Activated naive CD4-positive, alpha-beta T cell treated with anti-CD3 and anti-CD28 coated beads for 36 hours (primary cell): ENCODE results near the gene SACS. TPM values are rescaled to one million over a fixed set of nuclear protein-coding genes. Genes with fewer than 3 reads are reported as not detected.

ENCODE experiments used
- CTCF ChIA-PET: fragments of 350-600 bp; sonication (Branson Sonifier 250); formaldehyde crosslinking; loops from one replicate; lab custom pipeline; 2021; ENCODE audit warnings: antibody characterized with exemption; lab: Charles Lee
- DNase-seq: peaks from one replicate; pipeline ENCODE4 v3.0.0-alpha.2; 2020
- H3K27ac Mint-ChIP-seq: one replicate; pipeline ENCODE4 v1.8.0; 2021; ENCODE audit warnings: mild to moderate bottlenecking, mixed read lengths
- H3K27me3 Mint-ChIP-seq: one replicate; pipeline ENCODE4 v1.8.0; 2021; ENCODE audit warnings: low read depth, mixed read lengths
- H3K36me3 Mint-ChIP-seq: one replicate; pipeline ENCODE4 v1.8.0; 2021; ENCODE audit warnings: low read depth, mixed read lengths
- H3K4me1 Mint-ChIP-seq: one replicate; pipeline ENCODE4 v1.8.0; 2021; ENCODE audit warnings: low read depth, mixed read lengths
- H3K4me3 Mint-ChIP-seq: one replicate; pipeline ENCODE4 v1.8.0; 2021; ENCODE audit warnings: mild to moderate bottlenecking, moderate library complexity, mixed read lengths
- H3K9me3 Mint-ChIP-seq: one replicate; pipeline ENCODE4 v1.8.0; 2021; ENCODE audit warnings: mixed read lengths
- intact Hi-C: fragments of 100-400 bp; cut with micrococcal nuclease; formaldehyde crosslinking; loops from one replicate; pipeline ENCODE4 v1.15.1; 2023
- total RNA-seq, 2 experiments: library from RNA; stranded (reverse); gene quantifications; one replicate each; pipeline ENCODE4 v1.2.3, GENCODE V29; 2021

SACS gene
- total RNA-seq, 2 experiments from 2014 or later: 26.1 to 30.8 TPM

- intact Hi-C loops: loop anchor here (10.0 kb wide), 2 partner anchors 1912 to 1918 kb away; partner anchors contain the start of genes MTMR6 and ZDHHC20
- no peaks in the 10 kb centered on the region for H3K27me3 Mint-ChIP-seq
- no peak overlapping the region for H3K27ac Mint-ChIP-seq
- DNase-seq: no peak
- peaks cover 45% of the 10 kb centered on the region for H3K36me3 Mint-ChIP-seq
- CTCF ChIA-PET: interaction anchor here (0.6 to 1.0 kb wide), 2 partner anchors 34 to 384 kb away, joined by 3 read pairs; no protein-coding TSS in a partner anchor
- H3K9me3 Mint-ChIP-seq: no peaks in the 10 kb centered on the region
- peaks cover 43% of the 10 kb centered on the region for H3K4me1 Mint-ChIP-seq
- peak overlapping the region; percentile 6 for H3K4me3 Mint-ChIP-seq
Observed at GRCh38 chr13:23372264-23372906, 61.1 kb downstream of the SACS start.

DNA sequence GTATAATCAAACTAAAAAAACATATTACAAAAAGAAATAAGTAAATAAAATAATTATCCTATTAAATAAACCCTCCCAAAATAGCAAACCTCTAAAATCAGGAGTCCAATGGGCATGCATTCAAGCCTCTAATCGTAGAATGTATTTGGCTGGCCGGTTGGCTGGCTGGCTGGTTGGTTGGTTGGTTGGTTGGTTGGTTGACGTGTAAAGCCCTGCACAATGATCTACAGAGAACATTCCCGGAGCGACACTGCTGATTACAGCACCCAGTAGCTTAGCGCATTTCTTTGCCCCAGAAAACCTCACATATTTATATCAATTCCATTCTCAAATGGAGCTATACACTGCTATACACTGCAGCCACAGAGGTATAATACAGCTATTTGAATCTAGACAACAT, 65.6 kb downstream of the SACS start:
- no peaks in the 10 kb centered on the region for H3K9me3 Mint-ChIP-seq
- intact Hi-C loops: no loop called here
- H3K27me3 Mint-ChIP-seq: no peaks in the 10 kb centered on the region
- H3K27ac Mint-ChIP-seq: no peak overlapping the region
- DNase-seq: no peak
- peaks cover 72% of the 10 kb centered on the region for H3K36me3 Mint-ChIP-seq
- H3K4me3 Mint-ChIP-seq: no peak overlapping the region
- H3K4me1 Mint-ChIP-seq: peaks cover 15% of the 10 kb centered on the region
- CTCF ChIA-PET: interaction anchor here (0.6 kb wide), 1 partner anchor 403 kb away, joined by 3 read pairs; no protein-coding TSS in a partner anchor

DNA sequence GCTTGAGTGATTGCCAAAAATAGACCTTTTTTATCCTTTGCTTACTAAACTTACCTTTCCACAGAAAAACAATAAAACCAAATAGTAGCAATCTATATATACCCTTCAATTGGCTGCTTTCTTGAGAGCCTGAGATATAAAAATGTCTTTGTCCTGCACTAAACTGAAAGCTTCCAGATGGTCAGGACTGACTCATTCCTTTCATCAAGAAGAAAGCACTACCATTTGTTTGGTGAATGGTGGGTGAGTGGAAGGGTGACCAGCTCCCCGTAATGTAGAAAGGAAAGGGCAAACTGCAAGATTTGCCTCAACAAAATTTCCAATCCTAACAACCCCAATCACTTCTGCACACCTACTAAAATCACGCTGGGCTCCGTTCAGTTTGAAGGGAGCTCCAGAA, 67.8 kb downstream of the SACS start:
- no peaks in the 10 kb centered on the region for H3K27me3 Mint-ChIP-seq
- H3K27ac Mint-ChIP-seq: no peak overlapping the region
- H3K36me3 Mint-ChIP-seq: peaks cover 67% of the 10 kb centered on the region
- H3K4me1 Mint-ChIP-seq: peaks cover 3% of the 10 kb centered on the region
- no peaks in the 10 kb centered on the region for H3K9me3 Mint-ChIP-seq
- H3K4me3 Mint-ChIP-seq: no peak overlapping the region
- CTCF ChIA-PET: no interaction called here
- no peak for DNase-seq
- intact Hi-C loops: no loop called here

DNA sequence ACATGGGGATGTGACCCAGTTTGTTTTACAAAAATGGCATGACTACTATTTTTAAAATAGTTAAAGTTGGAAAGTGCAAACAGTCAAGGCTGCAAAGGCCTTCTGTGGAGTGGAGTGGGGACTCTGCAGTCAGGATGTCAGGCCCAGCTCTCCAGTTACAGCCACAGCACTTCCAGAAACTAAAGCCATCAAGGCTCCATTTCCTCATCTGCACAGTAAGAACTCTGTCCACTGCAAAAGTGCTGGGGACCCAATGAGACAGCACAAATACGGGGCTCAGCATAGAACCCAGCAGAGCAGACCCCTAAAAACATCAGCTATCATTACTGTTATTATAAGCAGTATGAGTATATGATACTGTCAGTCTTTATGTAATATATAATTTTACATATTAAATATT, 73.6 kb downstream of the SACS start:
- no peak overlapping the region for H3K27ac Mint-ChIP-seq
- CTCF ChIA-PET: no interaction called here
- peaks cover 2% of the 10 kb centered on the region for H3K4me1 Mint-ChIP-seq
- intact Hi-C loops: no loop called here
- no peaks in the 10 kb centered on the region for H3K9me3 Mint-ChIP-seq
- H3K36me3 Mint-ChIP-seq: peaks cover 56% of the 10 kb centered on the region
- no peaks in the 10 kb centered on the region for H3K27me3 Mint-ChIP-seq
- H3K4me3 Mint-ChIP-seq: no peak overlapping the region
- no peak for DNase-seq

DNA sequence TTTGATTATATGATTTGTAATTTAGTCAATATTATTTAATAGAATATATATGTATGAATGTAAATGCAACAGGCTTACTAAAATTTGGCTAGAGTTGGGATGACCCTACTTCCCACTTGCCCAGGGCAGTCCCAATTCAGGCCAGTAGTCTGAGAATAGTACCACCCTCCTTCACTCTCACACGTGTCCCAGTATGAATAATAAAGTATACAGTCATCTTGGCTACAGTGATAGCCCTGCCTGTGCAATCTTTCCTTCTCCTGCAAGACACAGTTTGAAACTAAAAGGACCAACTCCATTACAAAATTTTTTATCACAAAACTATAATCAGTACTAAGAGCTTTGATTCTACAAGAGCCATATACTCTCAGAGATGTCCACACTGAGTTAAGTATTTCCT, 76.2 kb downstream of the SACS start:
- intact Hi-C loops: no loop called here
- CTCF ChIA-PET: no interaction called here
- Mint-ChIP-seq H3K36me3 (peaks cover 54% of the 10 kb centered on the region), H3K9me3 (no peaks in the 10 kb centered on the region), H3K27ac (no peak overlapping the region), H3K4me1 (peaks cover 6% of the 10 kb centered on the region), H3K27me3 (no peaks in the 10 kb centered on the region), H3K4me3 (no peak overlapping the region)
- DNase-seq: no peak

DNA sequence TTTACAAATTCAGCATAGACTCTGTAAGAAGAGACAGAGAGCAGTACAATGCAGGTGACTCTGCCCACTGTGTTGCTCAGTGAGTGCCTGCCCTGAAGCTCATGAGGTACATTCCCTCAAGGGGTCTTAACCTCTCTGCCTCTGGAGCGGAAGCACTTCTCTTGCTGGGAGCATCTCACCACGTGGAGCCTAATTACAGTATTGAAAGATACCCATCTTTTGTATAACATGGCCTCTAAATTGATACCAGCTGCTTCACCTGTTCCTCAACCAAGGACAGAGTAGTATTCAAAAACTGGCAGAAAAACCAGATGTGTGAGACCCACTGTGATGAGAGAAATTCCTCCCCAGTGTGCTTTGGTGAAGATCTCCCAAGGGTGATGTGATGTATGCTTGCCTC, 77.1 kb downstream of the SACS start:
- intact Hi-C loops: no loop called here
- no peaks in the 10 kb centered on the region for H3K27me3 Mint-ChIP-seq
- CTCF ChIA-PET: no interaction called here
- H3K4me1 Mint-ChIP-seq: peaks cover 8% of the 10 kb centered on the region
- no peaks in the 10 kb centered on the region for H3K9me3 Mint-ChIP-seq
- H3K36me3 Mint-ChIP-seq: peaks cover 55% of the 10 kb centered on the region
- no peak overlapping the region for H3K27ac Mint-ChIP-seq
- no peak overlapping the region for H3K4me3 Mint-ChIP-seq
- DNase-seq: no peak

DNA sequence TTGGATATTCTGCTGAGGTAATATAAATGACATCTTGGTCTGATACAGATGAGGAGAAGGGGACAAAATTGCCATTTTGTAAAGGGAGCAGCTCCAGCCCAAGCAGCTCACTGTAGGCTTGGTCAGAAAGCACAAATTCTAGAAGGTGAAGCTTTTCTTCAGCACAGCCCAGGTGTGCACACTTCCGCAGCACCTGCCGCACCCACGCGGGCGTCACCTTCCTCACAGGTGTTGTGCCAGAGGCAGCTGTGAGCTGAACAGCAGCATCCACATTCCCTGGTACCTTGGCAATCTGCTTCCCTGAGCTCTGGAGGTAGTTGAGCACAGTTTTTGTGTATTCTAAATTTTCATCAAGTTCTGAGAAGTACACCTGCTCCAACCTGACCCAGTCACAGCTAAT, 79.0 kb downstream of the SACS start:
- peaks cover 64% of the 10 kb centered on the region for H3K36me3 Mint-ChIP-seq
- H3K9me3 Mint-ChIP-seq: no peaks in the 10 kb centered on the region
- CTCF ChIA-PET: interaction anchor here (0.6 to 1.2 kb wide), 2 partner anchors 16 to 104 kb away, joined by 3 to 4 read pairs; no protein-coding TSS in a partner anchor
- H3K27ac Mint-ChIP-seq: no peak overlapping the region
- intact Hi-C loops: no loop called here
- DNase-seq: no peak
- no peaks in the 10 kb centered on the region for H3K27me3 Mint-ChIP-seq
- peaks cover 11% of the 10 kb centered on the region for H3K4me1 Mint-ChIP-seq
- H3K4me3 Mint-ChIP-seq: no peak overlapping the region

DNA sequence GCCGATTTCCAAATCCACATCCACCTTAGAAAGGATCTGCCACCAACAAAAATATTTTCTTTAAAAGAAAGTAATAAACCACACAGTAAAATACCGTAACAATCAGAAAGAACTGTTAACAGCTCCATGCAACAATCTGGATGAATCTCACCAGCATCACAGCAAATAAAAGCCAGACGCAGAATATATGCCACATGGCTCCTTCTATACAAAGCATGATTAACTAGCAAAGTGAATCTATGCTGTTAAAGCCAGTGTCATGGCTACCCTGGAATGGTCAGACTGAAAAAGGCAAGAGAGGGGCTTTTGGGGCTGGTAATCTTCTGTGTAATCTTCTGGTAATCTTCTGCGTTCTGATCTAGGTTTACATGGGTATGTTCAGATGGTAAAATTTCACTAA, 81.3 kb downstream of the SACS start:
- no peak for DNase-seq
- Mint-ChIP-seq H3K36me3 (peaks cover 75% of the 10 kb centered on the region), H3K9me3 (peaks cover 2% of the 10 kb centered on the region), H3K27ac (no peak overlapping the region), H3K4me3 (no peak overlapping the region), H3K27me3 (no peaks in the 10 kb centered on the region), H3K4me1 (peaks cover 11% of the 10 kb centered on the region)
- intact Hi-C loops: no loop called here
- CTCF ChIA-PET: no interaction called here

GRCh38 chr13:23350009-23350408, 83.5 kb downstream of the SACS start:
- peaks cover 7% of the 10 kb centered on the region for H3K9me3 Mint-ChIP-seq
- no peak overlapping the region for H3K27ac Mint-ChIP-seq
- no peaks in the 10 kb centered on the region for H3K27me3 Mint-ChIP-seq
- CTCF ChIA-PET: no interaction called here
- intact Hi-C loops: no loop called here
- peaks cover 11% of the 10 kb centered on the region for H3K4me1 Mint-ChIP-seq
- no peak overlapping the region for H3K4me3 Mint-ChIP-seq
- no peak for DNase-seq
- H3K36me3 Mint-ChIP-seq: peaks cover 80% of the 10 kb centered on the region

GRCh38 chr13:23349161-23349897, 84.2 kb downstream of the SACS start:
- Mint-ChIP-seq H3K36me3 (peaks cover 82% of the 10 kb centered on the region), H3K4me3 (no peak overlapping the region), H3K9me3 (peaks cover 7% of the 10 kb centered on the region), H3K27ac (no peak overlapping the region), H3K4me1 (peaks cover 11% of the 10 kb centered on the region), H3K27me3 (no peaks in the 10 kb centered on the region)
- CTCF ChIA-PET: no interaction called here
- DNase-seq: no peak
- intact Hi-C loops: no loop called here

- H3K9me3 Mint-ChIP-seq: peaks cover 9% of the 10 kb centered on the region
- H3K27ac Mint-ChIP-seq: no peak overlapping the region
- intact Hi-C loops: no loop called here
- H3K4me1 Mint-ChIP-seq: peaks cover 11% of the 10 kb centered on the region
- peaks cover 87% of the 10 kb centered on the region for H3K36me3 Mint-ChIP-seq
- DNase-seq: no peak
- no peaks in the 10 kb centered on the region for H3K27me3 Mint-ChIP-seq
- CTCF ChIA-PET: no interaction called here
- H3K4me3 Mint-ChIP-seq: no peak overlapping the region
Observed at GRCh38 chr13:23348262-23349127, 85.0 kb downstream of the SACS start.

DNA sequence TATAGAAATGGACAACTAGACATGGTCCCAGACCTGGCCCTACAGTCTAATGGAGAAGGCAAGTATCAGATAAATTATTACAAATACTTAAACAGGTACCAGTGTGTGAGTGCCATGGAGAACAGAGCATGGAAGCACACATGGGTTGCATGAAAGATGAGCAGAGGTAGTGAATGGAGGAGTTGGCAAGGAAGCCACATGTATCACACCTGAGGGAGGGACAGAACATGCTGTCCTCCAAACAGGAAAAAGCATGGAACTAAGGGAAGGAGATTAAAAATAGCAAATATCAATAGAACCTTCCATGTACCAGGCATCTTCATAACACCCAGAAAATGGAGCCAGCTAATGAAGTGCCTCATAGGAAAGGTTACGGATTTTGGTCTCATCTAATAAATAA, 85.9 kb downstream of the SACS start:
- intact Hi-C loops: no loop called here
- H3K27me3 Mint-ChIP-seq: no peaks in the 10 kb centered on the region
- CTCF ChIA-PET: no interaction called here
- DNase-seq: no peak
- H3K27ac Mint-ChIP-seq: no peak overlapping the region
- H3K36me3 Mint-ChIP-seq: peaks cover 89% of the 10 kb centered on the region
- H3K4me3 Mint-ChIP-seq: no peak overlapping the region
- H3K4me1 Mint-ChIP-seq: peaks cover 8% of the 10 kb centered on the region
- H3K9me3 Mint-ChIP-seq: peaks cover 10% of the 10 kb centered on the region
